Esophagus muscularis mucosa (tissue), 3 donors: ENCODE results near the gene ACSL4.
"Not testable (repeated sequence)": the region's sequence is repeated elsewhere in the genome, so short reads cannot be mapped to it uniquely, and the experiment has no call there.

Source experiments
- POLR2A ChIP-seq: fragments of 450-650 bp; IDR thresholded peaks from one replicate; pipeline ENCODE4 v1.6.1; 2017; ENCODE audit warnings: antibody characterized with exemption, moderate library complexity, mild to moderate bottlenecking, low read depth
- TF ChIP-seq, protein P1 (sequence below), 3 experiments: fragments of 200-600 bp in 2 of 3; fragments of 450-650 bp in 1 of 3; sonication (generic) in 2 of 3; IDR thresholded peaks; one replicate each; pipeline ENCODE4 v1.5.1; 2017 to 2019; ENCODE audit warnings: antibody characterized with exemption in 3 of 3, mild to moderate bottlenecking in 2 of 3, moderate library complexity in 1 of 3

DNA sequence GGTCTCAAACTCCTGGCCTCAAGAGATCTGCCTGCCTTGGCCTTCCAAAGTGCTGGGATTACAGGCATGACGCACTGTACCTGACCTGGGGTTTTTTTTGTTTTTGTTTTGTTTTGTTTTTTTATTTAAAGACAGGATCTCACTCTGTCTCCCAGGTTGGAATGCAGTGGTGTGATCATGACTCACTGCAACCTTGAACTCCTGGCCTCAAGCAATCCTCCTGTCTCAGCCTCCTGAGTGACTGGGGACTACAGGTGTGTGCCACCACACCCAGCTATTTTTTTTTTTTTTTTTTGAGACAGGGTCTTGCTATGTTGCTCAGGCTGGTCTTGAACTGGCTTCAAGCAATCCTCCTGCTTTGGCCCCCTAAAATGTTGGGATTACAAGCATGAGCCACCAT is 8.1 kb downstream of the ACSL4 start:
- TF ChIP-seq, protein P1, sequence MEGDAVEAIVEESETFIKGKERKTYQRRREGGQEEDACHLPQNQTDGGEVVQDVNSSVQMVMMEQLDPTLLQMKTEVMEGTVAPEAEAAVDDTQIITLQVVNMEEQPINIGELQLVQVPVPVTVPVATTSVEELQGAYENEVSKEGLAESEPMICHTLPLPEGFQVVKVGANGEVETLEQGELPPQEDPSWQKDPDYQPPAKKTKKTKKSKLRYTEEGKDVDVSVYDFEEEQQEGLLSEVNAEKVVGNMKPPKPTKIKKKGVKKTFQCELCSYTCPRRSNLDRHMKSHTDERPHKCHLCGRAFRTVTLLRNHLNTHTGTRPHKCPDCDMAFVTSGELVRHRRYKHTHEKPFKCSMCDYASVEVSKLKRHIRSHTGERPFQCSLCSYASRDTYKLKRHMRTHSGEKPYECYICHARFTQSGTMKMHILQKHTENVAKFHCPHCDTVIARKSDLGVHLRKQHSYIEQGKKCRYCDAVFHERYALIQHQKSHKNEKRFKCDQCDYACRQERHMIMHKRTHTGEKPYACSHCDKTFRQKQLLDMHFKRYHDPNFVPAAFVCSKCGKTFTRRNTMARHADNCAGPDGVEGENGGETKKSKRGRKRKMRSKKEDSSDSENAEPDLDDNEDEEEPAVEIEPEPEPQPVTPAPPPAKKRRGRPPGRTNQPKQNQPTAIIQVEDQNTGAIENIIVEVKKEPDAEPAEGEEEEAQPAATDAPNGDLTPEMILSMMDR (IDR thresholded peaks at IDR 0.05): not testable (repeated sequence)
- TF ChIP-seq POLR2A: not testable (repeated sequence)
